COLO829 (cell line): Measurements from ENCODE around the gene ZNF516.

Experiments used
- DNase-seq: peaks from one replicate; pipeline ENCODE4 v3.0.0; 2012; ENCODE audit warnings: low spot score

The ZNF516 gene

GRCh38 chr18:76441668-76442412, 53.2 kb downstream of the ZNF516 start:
- no peak for DNase-seq

GRCh38 chr18:76441002-76441667, 53.9 kb downstream of the ZNF516 start:
- DNase-seq = no peak

GRCh38 chr18:76437910-76438309, 57.1 kb downstream of the ZNF516 start:
- DNase-seq = no peak

GRCh38 chr18:76437011-76437410, 58.0 kb downstream of the ZNF516 start:
- DNase-seq = no peak

GRCh38 chr18:76436342-76436741, 58.7 kb downstream of the ZNF516 start:
- DNase-seq = no peak

GRCh38 chr18:76435316-76435989, 59.6 kb downstream of the ZNF516 start:
- no peak for DNase-seq

- no peak for DNase-seq
These were observed 60.6 kb downstream of the ZNF516 start for GRCh38 chr18:76434452-76434851.

GRCh38 chr18:76433788-76434187, 61.3 kb downstream of the ZNF516 start:
- no peak for DNase-seq

GRCh38 chr18:76432970-76433767, 61.9 kb downstream of the ZNF516 start:
- DNase-seq = no peak

GRCh38 chr18:76432274-76432755, 62.7 kb downstream of the ZNF516 start:
- no peak for DNase-seq

- DNase-seq = no peak
These were observed 63.4 kb downstream of the ZNF516 start for GRCh38 chr18:76431437-76432273.

GRCh38 chr18:76430636-76431035, 64.4 kb downstream of the ZNF516 start:
- DNase-seq = no peak

GRCh38 chr18:76429262-76430126, 65.5 kb downstream of the ZNF516 start:
- DNase-seq = no peak

GRCh38 chr18:76428396-76429261, 66.4 kb downstream of the ZNF516 start:
- no peak for DNase-seq

GRCh38 chr18:76426737-76427305, 68.2 kb downstream of the ZNF516 start:
- DNase-seq = no peak

GRCh38 chr18:76425146-76426131, 69.6 kb downstream of the ZNF516 start:
- no peak for DNase-seq

GRCh38 chr18:76422838-76423237, 72.2 kb downstream of the ZNF516 start:
- no peak for DNase-seq

GRCh38 chr18:76422121-76422520, 72.9 kb downstream of the ZNF516 start:
- no peak for DNase-seq
